Measurements from ENCODE around the gene GTF2H4. TPM values are rescaled to one million over a fixed set of nuclear protein-coding genes. Genes with fewer than 3 reads are reported as not detected.
A peak's percentile ranks its signal among the peaks of the same experiment; 100 is the strongest.

GTF2H4 gene
- total RNA-seq, 1 experiment from 2014 or later: 43.9 TPM

DNA sequence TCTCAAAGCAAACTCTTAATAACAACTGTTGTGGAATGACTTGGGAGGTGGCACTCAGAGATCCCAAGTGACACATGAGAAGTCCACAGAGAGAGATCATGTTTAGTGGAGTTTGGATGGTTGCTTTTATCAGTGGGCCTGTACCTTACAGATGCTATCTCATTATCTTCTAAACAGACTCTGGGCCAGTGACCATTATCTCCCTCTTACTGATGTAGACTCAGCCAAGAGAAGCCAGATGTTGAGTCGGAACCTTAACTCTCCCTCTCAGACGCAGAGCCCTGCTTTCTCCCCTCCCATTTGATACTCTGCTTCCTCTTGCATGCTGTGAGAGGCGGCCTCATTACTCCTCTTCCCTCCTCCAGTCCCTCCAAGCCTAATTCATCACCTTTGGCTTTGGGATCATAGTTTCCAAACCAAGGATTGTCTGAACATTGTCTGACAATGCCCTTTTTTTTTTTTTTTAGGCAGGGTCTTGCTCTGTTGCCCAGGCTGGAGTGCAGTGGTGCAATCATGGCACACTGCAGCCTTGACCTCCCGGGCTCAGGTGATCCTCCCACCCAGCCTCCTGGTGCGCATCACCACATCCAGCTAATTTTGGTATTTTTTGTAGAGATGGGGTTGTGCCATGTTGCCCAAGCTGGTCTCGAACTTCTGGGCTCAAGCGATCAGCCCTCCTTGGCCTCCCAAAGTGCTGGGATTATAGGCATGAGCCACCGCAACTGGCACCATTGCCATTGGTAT, 28.2 kb upstream of the GTF2H4 start:
- CTCF ChIA-PET: interaction anchor here (0.6 to 1.1 kb wide), 2 partner anchors 12 to 116 kb away, joined by 3 to 4 read pairs; no protein-coding TSS in a partner anchor
- POLR2A ChIA-PET (ENCODE audit: unreplicated experiment): interaction anchor here (0.7 kb wide), 1 partner anchor 62 kb away, joined by 4 read pairs; no protein-coding TSS in a partner anchor

DNA sequence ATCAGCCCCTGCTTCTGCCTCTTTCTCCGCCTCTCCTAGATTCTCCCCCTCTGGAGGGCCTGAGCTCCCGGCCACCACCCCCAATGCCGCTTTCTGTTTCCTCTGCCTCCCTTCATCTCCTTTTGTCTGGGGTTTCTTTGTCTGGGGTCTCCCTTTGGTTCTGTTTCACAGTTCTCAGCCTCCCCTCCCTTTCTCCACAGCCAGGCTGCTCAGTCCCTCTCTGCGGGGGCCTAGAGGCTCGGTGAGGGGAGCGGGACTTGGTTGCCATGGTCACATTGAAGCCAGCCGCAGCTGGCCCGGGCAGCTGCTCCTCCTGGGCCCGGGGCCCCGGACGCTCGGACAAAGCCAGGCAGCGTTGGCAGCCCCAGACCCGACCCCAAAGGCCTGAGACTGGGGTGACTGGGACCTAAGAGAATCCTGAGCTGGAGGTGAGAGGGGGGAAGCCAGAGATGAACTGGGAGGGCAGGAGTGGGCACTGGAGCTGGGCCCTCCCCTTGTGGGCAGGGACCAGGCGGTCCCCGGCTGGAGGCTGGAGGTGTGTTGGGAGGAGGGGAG, 27.2 kb upstream of the GTF2H4 start:
- no peak for TF ChIP-seq EZH2 (IDR thresholded peaks at IDR 0.05; ENCODE audit: low read depth)
- TF ChIP-seq, protein P1, sequence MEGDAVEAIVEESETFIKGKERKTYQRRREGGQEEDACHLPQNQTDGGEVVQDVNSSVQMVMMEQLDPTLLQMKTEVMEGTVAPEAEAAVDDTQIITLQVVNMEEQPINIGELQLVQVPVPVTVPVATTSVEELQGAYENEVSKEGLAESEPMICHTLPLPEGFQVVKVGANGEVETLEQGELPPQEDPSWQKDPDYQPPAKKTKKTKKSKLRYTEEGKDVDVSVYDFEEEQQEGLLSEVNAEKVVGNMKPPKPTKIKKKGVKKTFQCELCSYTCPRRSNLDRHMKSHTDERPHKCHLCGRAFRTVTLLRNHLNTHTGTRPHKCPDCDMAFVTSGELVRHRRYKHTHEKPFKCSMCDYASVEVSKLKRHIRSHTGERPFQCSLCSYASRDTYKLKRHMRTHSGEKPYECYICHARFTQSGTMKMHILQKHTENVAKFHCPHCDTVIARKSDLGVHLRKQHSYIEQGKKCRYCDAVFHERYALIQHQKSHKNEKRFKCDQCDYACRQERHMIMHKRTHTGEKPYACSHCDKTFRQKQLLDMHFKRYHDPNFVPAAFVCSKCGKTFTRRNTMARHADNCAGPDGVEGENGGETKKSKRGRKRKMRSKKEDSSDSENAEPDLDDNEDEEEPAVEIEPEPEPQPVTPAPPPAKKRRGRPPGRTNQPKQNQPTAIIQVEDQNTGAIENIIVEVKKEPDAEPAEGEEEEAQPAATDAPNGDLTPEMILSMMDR (conservative IDR thresholded peaks at IDR 0.05): no peak
- no peak overlapping the region for H3K27ac ChIP-seq
- no peaks in the 10 kb centered on the region for H3K27me3 ChIP-seq (ENCODE audit: insufficient read depth, low read depth)
- H3K36me3 ChIP-seq (ENCODE audit: low read depth): no peaks in the 10 kb centered on the region
- H3K79me2 ChIP-seq (ENCODE audit: low read depth): peaks cover 24% of the 10 kb centered on the region
- H2AFZ ChIP-seq: no peak overlapping the region
- no peaks in the 10 kb centered on the region for H3K9me2 ChIP-seq (ENCODE audit: insufficient read depth)
- H3K4me3 ChIP-seq: no peak overlapping the region
- CTCF ChIA-PET: no interaction called here
- no peaks in the 10 kb centered on the region; the same call in 1 of the 2 replicates for H4K20me1 ChIP-seq (ENCODE audit: insufficient read depth)
- peaks cover 33% of the 10 kb centered on the region for H3F3A ChIP-seq (ENCODE audit: insufficient read depth, low read depth)
- DNase-seq: no peak
- no peaks in the 10 kb centered on the region for H3K9me3 ChIP-seq (ENCODE audit: insufficient read depth, low read depth)
- peaks cover 27% of the 10 kb centered on the region for H3K4me1 ChIP-seq (replicated peaks; ENCODE audit: insufficient read depth)
- intact Hi-C loops (cut with micrococcal nuclease; ENCODE audit: unreplicated experiment): no loop called here
- no TSS peak for BruUV-seq (replicated peaks)
- H3K4me2 ChIP-seq: no peak overlapping the region
- POLR2A ChIA-PET (ENCODE audit: unreplicated experiment): interaction anchor here (0.7 kb wide), 1 partner anchor 63 kb away, joined by 4 read pairs; no protein-coding TSS in a partner anchor

More for the DNA sequence above, 28.2 kb upstream of the GTF2H4 start:
- H3K79me2 ChIP-seq (ENCODE audit: low read depth): peaks cover 15% of the 10 kb centered on the region
- no peak overlapping the region for H3K4me3 ChIP-seq
- H3K27me3 ChIP-seq (ENCODE audit: insufficient read depth, low read depth): no peaks in the 10 kb centered on the region
- no TSS peak for BruUV-seq (replicated peaks)
- peaks cover 24% of the 10 kb centered on the region for H3F3A ChIP-seq (ENCODE audit: insufficient read depth, low read depth)
- TF ChIP-seq EZH2 (IDR thresholded peaks at IDR 0.05; ENCODE audit: low read depth): no peak
- TF ChIP-seq, protein P1 (conservative IDR thresholded peaks at IDR 0.05): no peak
- H3K4me2 ChIP-seq: no peak overlapping the region
- H3K9me3 ChIP-seq (ENCODE audit: insufficient read depth, low read depth): no peaks in the 10 kb centered on the region
- DNase-seq: no peak
- intact Hi-C loops (cut with micrococcal nuclease; ENCODE audit: unreplicated experiment): no loop called here
- H3K27ac ChIP-seq: no peak overlapping the region
- no peak overlapping the region for H2AFZ ChIP-seq
- H4K20me1 ChIP-seq (ENCODE audit: insufficient read depth): no peaks in the 10 kb centered on the region
- no peaks in the 10 kb centered on the region for H3K9me2 ChIP-seq (ENCODE audit: insufficient read depth)
- H3K4me1 ChIP-seq (replicated peaks; ENCODE audit: insufficient read depth): peaks cover 20% of the 10 kb centered on the region
- no peaks in the 10 kb centered on the region for H3K36me3 ChIP-seq (ENCODE audit: low read depth)

DNA sequence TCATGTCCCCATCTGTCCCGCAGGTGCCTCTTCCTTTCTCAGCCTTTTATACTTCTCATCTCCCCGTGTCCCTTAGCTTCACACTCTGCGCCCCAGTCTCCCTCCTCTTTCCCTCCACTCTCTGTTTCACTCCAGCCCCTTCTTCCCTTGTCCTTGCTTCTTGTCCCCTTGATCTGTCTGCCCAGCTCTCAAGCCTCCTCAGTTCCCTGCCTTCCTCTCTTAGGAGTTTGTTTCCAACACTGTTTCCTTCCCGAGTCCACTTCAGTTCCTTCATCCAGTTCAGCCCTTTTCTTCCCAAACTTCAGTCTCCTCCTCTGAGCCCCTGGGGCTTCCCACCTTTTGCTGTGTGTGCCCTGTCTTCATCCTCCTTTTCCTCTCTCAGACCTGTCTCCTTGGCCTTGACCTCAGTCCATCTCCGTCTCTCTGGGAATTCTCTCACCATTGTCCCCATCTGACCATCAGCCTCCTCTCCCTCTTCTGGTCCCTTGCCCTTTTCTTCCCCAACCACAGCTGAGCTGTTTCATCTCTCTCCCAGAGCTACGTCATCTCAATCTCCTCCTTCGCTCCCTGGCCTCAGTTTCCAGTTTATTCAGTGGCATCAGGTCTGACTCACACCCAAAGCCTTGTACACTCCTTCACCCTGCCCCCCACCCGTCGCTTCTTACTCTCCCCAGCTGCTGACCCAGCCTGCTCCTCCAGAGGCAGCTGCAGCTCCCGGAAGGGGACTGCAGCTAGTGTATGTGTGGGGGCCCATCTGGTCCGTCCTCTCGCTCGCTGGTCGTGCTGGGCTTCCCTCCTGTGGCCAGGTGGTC, 26.4 kb upstream of the GTF2H4 start:
- Histone ChIP-seq H3K4me1 (replicated peaks; ENCODE audit: insufficient read depth) (peaks cover 32% of the 10 kb centered on the region), H4K20me1 (ENCODE audit: insufficient read depth) (peaks cover 4% of the 10 kb centered on the region), H3K9me3 (ENCODE audit: insufficient read depth, low read depth) (no peaks in the 10 kb centered on the region), H3K9me2 (ENCODE audit: insufficient read depth) (no peaks in the 10 kb centered on the region), H3K27ac (peak overlapping the region; percentile 94), H3F3A (ENCODE audit: insufficient read depth, low read depth) (peaks cover 41% of the 10 kb centered on the region), H3K4me3 (no peak overlapping the region), H2AFZ (no peak overlapping the region), H3K36me3 (ENCODE audit: low read depth) (no peaks in the 10 kb centered on the region), H3K79me2 (ENCODE audit: low read depth) (peaks cover 32% of the 10 kb centered on the region), H3K4me2 (peak overlapping the region; percentile 99), H3K27me3 (ENCODE audit: insufficient read depth, low read depth) (no peaks in the 10 kb centered on the region)
- DNase-seq: no peak
- intact Hi-C loops (cut with micrococcal nuclease; ENCODE audit: unreplicated experiment): loop anchor here (1.0 to 2.0 kb wide), 2 partner anchors 53 to 199 kb away; no protein-coding TSS in a partner anchor
- ChIA-PET POLR2A (ENCODE audit: unreplicated experiment) (interaction anchor here (0.6 to 1.1 kb wide), 3 partner anchors 137 to 679 kb away, joined by 3 to 14 read pairs (median 9); partner anchors contain the start of gene IER3), CTCF (interaction anchor here (0.5 to 2.2 kb wide), 7 partner anchors 26 to 233 kb away, joined by 3 to 11 read pairs (median 4); partner anchors contain the start of genes GTF2H4, PSORS1C1 and VARS2)
- BruUV-seq (replicated peaks): no TSS peak
- no peak for TF ChIP-seq EZH2 (IDR thresholded peaks at IDR 0.05; ENCODE audit: low read depth)
- TF ChIP-seq, protein P1 (conservative IDR thresholded peaks at IDR 0.05): no peak

All from PC-9 (cell line).